HepG2 (cell line): ENCODE data around the gene DGCR6L. TPM values are rescaled to one million over a fixed set of nuclear protein-coding genes. Genes with fewer than 3 reads are reported as not detected.

ENCODE experiments used
- ATAC-seq: fragments of 200-7000 bp; cut with Tn5 transposase; 3 replicates; pipeline ENCODE4 v1.9.1; 2020; ENCODE audit warnings: mild to moderate bottlenecking, moderate library complexity
- BruUV-seq: library from RNA; stranded (reverse); fragments of 400-500 nt; replicated peaks from 2 replicates; lab custom pipeline; 2021; lab: Mats Ljungman, UMichigan
- CTCF ChIA-PET: fragments of 300-600 bp; formaldehyde crosslinking; extraction: SDS; loops from one replicate; lab custom pipeline; 2021; ENCODE audit warnings: low total read pairs, inconsistent platforms, low intra/inter-chr PET ratio; lab: Yijun Ruan, JAX
- POLR2A ChIA-PET: fragments of 350-600 bp; sonication (Branson Sonifier 250); formaldehyde crosslinking; loops from one replicate; lab custom pipeline; 2020; ENCODE audit warnings: antibody characterized with exemption, inconsistent platforms; lab: Yijun Ruan, JAX
- DNase-seq: peaks from one replicate; pipeline ENCODE4 v3.0.0-alpha.2; 2015; ENCODE audit warnings: low spot score
- FAIRE-seq: peaks from 3 replicates; lab custom pipeline; 2011; peaks lifted over from hg19 to GRCh38; lab: Jason Lieb, UNC
- H2AFZ ChIP-seq: one replicate; pipeline ENCODE4 v1.6.1; 2011; ENCODE audit warnings: low read length, inconsistent platforms
- H3K27ac ChIP-seq: fragments of 300-600 bp; 3 replicates; pipeline ENCODE4 v1.8.0; 2011; ENCODE audit warnings: mixed run types, mild to moderate bottlenecking, mixed read lengths, low read length, inconsistent platforms; ENCODE audit not compliant: insufficient read depth; ENCODE audit errors: extremely low read length
- H3K27me3 ChIP-seq, 2 experiments: fragments of 200-600 bp in 1 of 2; 2 replicates in 1 of 2; 3 replicates in 1 of 2; pipeline versions ENCODE4 v1.6.0 to v1.8.0; 2011; ENCODE audit warnings: low read length in 2 of 2, mild to moderate bottlenecking in 2 of 2, moderate library complexity in 2 of 2, inconsistent platforms in 1 of 2; ENCODE audit not compliant: insufficient read depth in 2 of 2, control insufficient read depth in 1 of 2
- H3K36me3 ChIP-seq, 2 experiments: fragments of 200-600 bp in 1 of 2; replicated peaks in 1 of 2; 2 replicates in 1 of 2; 3 replicates in 1 of 2; pipeline versions ENCODE4 v1.5.1 to v1.8.0; 2011; ENCODE audit warnings: low read length in 2 of 2, inconsistent platforms in 1 of 2; ENCODE audit not compliant: insufficient read depth in 2 of 2, control insufficient read depth in 1 of 2
- H3K4me1 ChIP-seq: 2 replicates; pipeline ENCODE4 v1.5.1; 2012; ENCODE audit warnings: low read length, inconsistent platforms; ENCODE audit not compliant: insufficient read depth
- H3K4me2 ChIP-seq: 2 replicates; pipeline ENCODE4 v1.6.0; 2011; ENCODE audit warnings: low read depth, low read length, inconsistent platforms
- H3K4me3 ChIP-seq, 3 experiments: fragments of 200-600 bp in 1 of 3; sonication (generic), shearing (Covaris generic) in 1 of 3; replicated peaks in 1 of 3; 2 replicates each; pipeline ENCODE4 v1.5.1; 2011 to 2016; ENCODE audit warnings: low read length in 3 of 3, inconsistent platforms in 2 of 3, low read depth in 2 of 3, mild to moderate bottlenecking in 2 of 3, control low read depth in 1 of 3, mixed read lengths in 1 of 3; ENCODE audit not compliant: insufficient read depth in 1 of 3
- H3K79me2 ChIP-seq: one replicate; pipeline ENCODE4 v1.6.1; 2011; ENCODE audit warnings: low read length, inconsistent platforms; ENCODE audit not compliant: insufficient read depth
- H3K9ac ChIP-seq: 2 replicates; pipeline ENCODE4 v1.6.0; 2011; ENCODE audit warnings: mild to moderate bottlenecking, low read depth, low read length, inconsistent platforms; ENCODE audit not compliant: insufficient read depth
- H3K9me3 ChIP-seq: 2 replicates; pipeline ENCODE4 v1.5.1; 2012; ENCODE audit warnings: mild to moderate bottlenecking, low read length
- H4K20me1 ChIP-seq: 2 replicates; pipeline ENCODE4 v1.6.0; 2011; ENCODE audit warnings: inconsistent platforms, mild to moderate bottlenecking, low read length, moderate library complexity; ENCODE audit not compliant: insufficient read depth
- BORCS8-MEF2B ChIP-seq: sonication (generic); formaldehyde crosslinking; IDR thresholded peaks from 2 replicates; pipeline ENCODE4 v1.8.0; 2022; ENCODE audit warnings: mild to moderate bottlenecking, missing genetic modification reagents
- FOXJ3 ChIP-seq: sonication (generic); formaldehyde crosslinking; IDR thresholded peaks from 2 replicates; pipeline ENCODE4 v1.4.0; 2020; ENCODE audit warnings: missing genetic modification reagents, mild to moderate bottlenecking, borderline replicate concordance
- HOXA3 ChIP-seq: sonication (generic); formaldehyde crosslinking; IDR thresholded peaks from 2 replicates; pipeline ENCODE4 v1.5.0; 2020; ENCODE audit warnings: missing genetic modification reagents
- MTF1 ChIP-seq: sonication (generic); formaldehyde crosslinking; IDR thresholded peaks from 2 replicates; pipeline ENCODE4 v1.5.0; 2020; ENCODE audit warnings: missing genetic modification reagents
- NAIF1 ChIP-seq: sonication (generic); formaldehyde crosslinking; IDR thresholded peaks from 2 replicates; pipeline ENCODE4 v1.5.0; 2020; ENCODE audit warnings: mild to moderate bottlenecking, missing genetic modification reagents, borderline replicate concordance
- NCOA1 ChIP-seq: sonication (generic); formaldehyde crosslinking; IDR thresholded peaks from 2 replicates; pipeline ENCODE4 v1.9.0; 2021; ENCODE audit warnings: missing genetic modification reagents
- RERE ChIP-seq: IDR thresholded peaks from 2 replicates; pipeline ENCODE4 v1.6.1; 2016; ENCODE audit warnings: low read depth, missing genetic modification reagents, missing compliant biosample characterization
- TCF12 ChIP-seq, 2 experiments: fragments of 450-650 bp in 1 of 2; sonication (generic) in 1 of 2; formaldehyde crosslinking in 1 of 2; IDR thresholded peaks; 2 replicates each; pipeline versions ENCODE4 v1.6.1 to v1.8.0; 2017 to 2022; ENCODE audit warnings: antibody characterized with exemption in 1 of 2, mild to moderate bottlenecking in 1 of 2, missing genetic modification reagents in 1 of 2, moderate library complexity in 1 of 2
- ZSCAN20 ChIP-seq: sonication (generic); formaldehyde crosslinking; IDR thresholded peaks from 2 replicates; pipeline ENCODE4 v1.4.0; 2020; ENCODE audit warnings: missing genetic modification reagents, mild to moderate bottlenecking, borderline replicate concordance
- WGBS: methylation state at CpG from one replicate; pipeline ENCODE4 v1.1.6; 2017; ENCODE audit warnings: low lambda C conversion rate; 5-methylcytosine and 5-hydroxymethylcytosine counted together
- in situ Hi-C: cut with HindIII; loops from 2 replicates; pipeline ENCODE4 v1.10.0; 2017; ENCODE audit warnings: low pct_unique_long_range_greater_than_20kb; ENCODE audit not compliant: extremely low pct_ligation_motif_present
- intact Hi-C: fragments of 100-400 bp; cut with micrococcal nuclease; formaldehyde crosslinking; loops from one replicate; pipeline ENCODE4 v1.10.0; 2022; ENCODE audit not compliant: unreplicated experiment
- polyA plus RNA-seq, 8 experiments: library from polyadenylated mRNA; depleted of rRNA in 3 of 8; stranded (reverse) in 7 of 8; unstranded in 1 of 8; fragments of >200 nt; fragmentation: Illumina TruSeq in 4 of 8; extraction: Trizol in 4 of 8; gene quantifications; 2 replicates each; pipeline versions ENCODE4 v1.2.1 to v1.2.3, GENCODE V29; 2011 to 2016; ENCODE audit warnings: low read depth in 4 of 8, missing spikeins in 1 of 8, mixed read lengths in 1 of 8; ENCODE audit not compliant: insufficient read depth in 1 of 8
- total RNA-seq, 5 experiments: library from RNA; depleted of rRNA; stranded (reverse); fragments of >200 nt; fragmentation: Illumina TruSeq; extraction: Trizol; gene quantifications; 2 replicates each; pipeline ENCODE4 v1.2.3, GENCODE V29; 2016; ENCODE audit warnings: low read depth in 1 of 5

The DGCR6L gene
- total and polyA plus RNA-seq, 2 of the 13 experiments (the other 11 are each of a cell fraction or from before 2014, with no cell fraction given) = 17.5 to 35.3 TPM

- TF ChIP-seq RERE (CRISPR knock-in tag) (no peak), ZSCAN20 (no peak), NCOA1 (no peak)
These were observed 35.3 kb downstream of the DGCR6L start (continued) for GRCh38 chr22:20284471-20285086.

- Histone ChIP-seq H3K9me3 (no peaks in the 10 kb centered on the region), H2AFZ (no peak overlapping the region), H3K27me3 (peaks cover 8 to 38% of the 10 kb centered on the region in 2 experiments; a peak in 4 of 5 replicates), H3K4me3 (no peak overlapping the region), H4K20me1 (no peaks in the 10 kb centered on the region), H3K4me2 (no peak overlapping the region), H3K36me3 (no peaks in the 10 kb centered on the region), H3K79me2 (no peaks in the 10 kb centered on the region), H3K27ac (no peak overlapping the region), H3K4me1 (no peaks in the 10 kb centered on the region), H3K9ac (no peak overlapping the region)
- ChIA-PET POLR2A (no interaction called here), CTCF (no interaction called here)
- intact Hi-C loops (no loop called here), in situ Hi-C loops (loop anchor here (5.0 to 25.0 kb wide), 2 partner anchors 126 to 1321 kb away; no protein-coding TSS in a partner anchor)
- ATAC-seq (no peak), DNase-seq (no peak), FAIRE-seq (no peak)
- no peak for TF ChIP-seq ZSCAN20
- no peak for TF ChIP-seq MTF1 (CRISPR knock-in tag)
- TF ChIP-seq BORCS8-MEF2B (CRISPR knock-in tag) = no peak
- TF ChIP-seq NAIF1 (CRISPR knock-in tag) = no peak
- TF ChIP-seq FOXJ3 = no peak
- no peak for TF ChIP-seq TCF12 (IDR thresholded peaks at IDR 0.05)
- TF ChIP-seq TCF12 (CRISPR knock-in tag; IDR thresholded peaks at IDR 0.05) = no peak
- TF ChIP-seq HOXA3 = no peak
- WGBS = no CpG with 5 or more reads among the region's 5 CpGs
- no TSS peak for BruUV-seq
These were observed 36.2 kb downstream of the DGCR6L start for GRCh38 chr22:20283674-20284066.
